Measurements from ENCODE around the gene PIK3AP1. TPM values are rescaled to one million over a fixed set of nuclear protein-coding genes. Genes with fewer than 3 reads are reported as not detected.

PIK3AP1 gene
- total and polyA plus RNA-seq, 2 of the 13 experiments (the other 11 are each of a cell fraction or from before 2014, with no cell fraction given) = 3.6 to 13.8 TPM

GRCh38 chr10:96740579-96741281 is 20.4 kb upstream of the PIK3AP1 start:
- Histone ChIP-seq H3K36me3 (replicated peaks in 1 of 2; ENCODE audit: control insufficient read depth in 1 of 2, insufficient read depth in 2 of 2, low read length in 2 of 2) (no peaks in the 10 kb centered on the region), H2AFZ (ENCODE audit: low read length) (peak overlapping the region; percentile 54), H3K4me2 (ENCODE audit: low read depth, low read length) (no peak overlapping the region), H4K20me1 (ENCODE audit: insufficient read depth, low read length) (no peaks in the 10 kb centered on the region), H3K4me1 (ENCODE audit: insufficient read depth, low read length) (no peaks in the 10 kb centered on the region), H3K79me2 (ENCODE audit: insufficient read depth, low read length) (no peaks in the 10 kb centered on the region), H3K4me3 (replicated peaks in 1 of 3; ENCODE audit: insufficient read depth in 1 of 3, low read depth in 2 of 3, low read length in 3 of 3) (no peak overlapping the region), H3K9me3 (ENCODE audit: low read length) (no peaks in the 10 kb centered on the region), H3K9ac (ENCODE audit: insufficient read depth, low read depth, low read length) (no peak overlapping the region), H3K27ac (ENCODE audit: extremely low read length, insufficient read depth, low read length) (no peak overlapping the region), H3K27me3 (ENCODE audit: control insufficient read depth in 1 of 2, insufficient read depth in 2 of 2, low read length in 2 of 2) (peaks cover 0 to 3% of the 10 kb centered on the region in 2 experiments; a peak in 1 of 5 replicates)
- FAIRE-seq (no peak), ATAC-seq (peak; percentile 54; the same call in 2 of the 3 replicates), DNase-seq (ENCODE audit: low spot score) (no peak)
- POLR2A ChIA-PET = interaction anchor here (0.8 kb wide), 1 partner anchor 12 kb away, joined by 3 read pairs; no protein-coding TSS in a partner anchor
- BruUV-seq (replicated peaks) = no TSS peak
- WGBS (ENCODE audit: low lambda C conversion rate) = 4% methylated on average over 9 of the region's 9 CpGs
- in situ Hi-C loops (cut with HindIII; ENCODE audit: extremely low pct_ligation_motif_present, low pct_unique_long_range_greater_than_20kb) = loop anchor here (5.0 to 10.0 kb wide), 2 partner anchors 98 to 346 kb away; no protein-coding TSS in a partner anchor
- TF ChIP-seq AHR (CRISPR knock-in tag; IDR thresholded peaks at IDR 0.05) (no peak), RFX3 (CRISPR knock-in tag; IDR thresholded peaks at IDR 0.05) (no peak), NR2F6 (IDR thresholded peaks at IDR 0.05) (no peak), NR2F6 (CRISPR knock-in tag; IDR thresholded peaks at IDR 0.05) (no peak), MBD4 (IDR thresholded peaks at IDR 0.05; ENCODE audit: borderline replicate concordance, low read length) (no peak), KDM5A (IDR thresholded peaks at IDR 0.05; ENCODE audit: borderline replicate concordance, low read length) (no peak), MIXL1 (CRISPR knock-in tag; IDR thresholded peaks at IDR 0.05) (no peak), TBX3 (IDR thresholded peaks at IDR 0.05; ENCODE audit: borderline replicate concordance) (no peak), PRPF4 (IDR thresholded peaks at IDR 0.05; ENCODE audit: low read depth, low read length, poor library complexity, severe bottlenecking) (no peak), ZNF205 (CRISPR knock-in tag; IDR thresholded peaks at IDR 0.05) (no peak), ZMYM2 (CRISPR knock-in tag; IDR thresholded peaks at IDR 0.05) (no peak), PCBP1 (IDR thresholded peaks at IDR 0.05; ENCODE audit: borderline replicate concordance, low read depth, low read length) (no peak), RFX1 (IDR thresholded peaks at IDR 0.05) (no peak), TOE1 (CRISPR knock-in tag; IDR thresholded peaks at IDR 0.05) (no peak)
- TF ChIP-seq, protein P1, sequence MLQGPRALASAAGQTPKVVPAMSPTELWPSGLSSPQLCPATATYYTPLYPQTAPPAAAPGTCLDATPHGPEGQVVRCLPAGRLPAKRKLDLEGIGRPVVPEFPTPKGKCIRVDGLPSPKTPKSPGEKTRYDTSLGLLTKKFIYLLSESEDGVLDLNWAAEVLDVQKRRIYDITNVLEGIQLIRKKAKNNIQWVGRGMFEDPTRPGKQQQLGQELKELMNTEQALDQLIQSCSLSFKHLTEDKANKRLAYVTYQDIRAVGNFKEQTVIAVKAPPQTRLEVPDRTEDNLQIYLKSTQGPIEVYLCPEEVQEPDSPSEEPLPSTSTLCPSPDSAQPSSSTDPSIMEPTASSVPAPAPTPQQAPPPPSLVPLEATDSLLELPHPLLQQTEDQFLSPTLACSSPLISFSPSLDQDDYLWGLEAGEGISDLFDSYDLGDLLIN (CRISPR knock-in tag; IDR thresholded peaks at IDR 0.05; ENCODE audit: borderline replicate concordance) = no peak
- intact Hi-C loops (cut with micrococcal nuclease; ENCODE audit: unreplicated experiment) = loop anchor here (5.0 kb wide), 1 partner anchor 98 kb away; no protein-coding TSS in a partner anchor
- CTCF ChIA-PET (ENCODE audit: low intra/inter-chr PET ratio, low total read pairs) = no interaction called here
